HG02588 (cell line): ENCODE results near the gene KIRREL3.

Experiments used
- ATAC-seq: cut with Tn5 transposase; IDR thresholded peaks from one replicate; pipeline ENCODE4 v1.9.1; 2021; ENCODE audit warnings: mild to moderate bottlenecking, moderate library complexity; ENCODE audit not compliant: unreplicated experiment

KIRREL3 gene

DNA sequence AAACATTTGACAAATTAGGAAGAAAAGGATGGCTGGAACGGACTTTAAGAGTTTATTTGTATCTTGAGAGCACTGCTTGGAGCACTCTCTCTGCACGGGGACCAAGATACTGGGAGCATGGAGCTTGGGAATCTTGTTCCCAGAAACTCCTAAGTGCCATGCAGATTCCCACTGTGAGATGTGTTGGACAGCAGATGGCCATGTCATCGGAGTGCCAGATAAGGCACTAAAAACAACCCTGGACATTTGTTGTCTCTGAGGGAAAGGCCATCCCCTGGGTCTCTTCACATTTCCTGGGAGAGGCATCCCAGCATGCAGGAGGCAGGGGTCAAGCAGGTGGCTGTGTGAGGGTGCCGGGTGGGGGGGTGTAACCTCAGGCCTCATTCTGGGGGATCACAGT, 2.9 kb downstream of the KIRREL3 start:
- ATAC-seq, result no peak

DNA sequence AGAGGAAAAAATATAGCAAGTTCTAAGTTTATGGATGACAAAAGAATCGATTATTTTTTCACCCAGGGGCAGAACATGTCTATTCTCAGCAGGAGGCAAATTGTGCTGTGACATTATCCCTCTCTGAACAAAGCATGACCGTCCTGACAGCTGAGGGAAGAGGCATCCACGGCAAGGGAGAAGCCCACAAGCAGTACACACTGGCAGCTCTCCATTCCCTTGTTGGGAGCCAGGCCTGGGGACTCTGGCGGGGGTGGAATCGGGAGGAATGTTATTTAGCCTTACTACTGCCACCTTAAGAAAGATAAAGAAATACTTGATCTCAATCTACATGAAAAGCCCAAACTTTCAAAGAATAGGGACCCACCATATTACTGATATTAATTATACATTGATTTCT, 3.4 kb downstream of the KIRREL3 start:
- ATAC-seq, result no peak

DNA sequence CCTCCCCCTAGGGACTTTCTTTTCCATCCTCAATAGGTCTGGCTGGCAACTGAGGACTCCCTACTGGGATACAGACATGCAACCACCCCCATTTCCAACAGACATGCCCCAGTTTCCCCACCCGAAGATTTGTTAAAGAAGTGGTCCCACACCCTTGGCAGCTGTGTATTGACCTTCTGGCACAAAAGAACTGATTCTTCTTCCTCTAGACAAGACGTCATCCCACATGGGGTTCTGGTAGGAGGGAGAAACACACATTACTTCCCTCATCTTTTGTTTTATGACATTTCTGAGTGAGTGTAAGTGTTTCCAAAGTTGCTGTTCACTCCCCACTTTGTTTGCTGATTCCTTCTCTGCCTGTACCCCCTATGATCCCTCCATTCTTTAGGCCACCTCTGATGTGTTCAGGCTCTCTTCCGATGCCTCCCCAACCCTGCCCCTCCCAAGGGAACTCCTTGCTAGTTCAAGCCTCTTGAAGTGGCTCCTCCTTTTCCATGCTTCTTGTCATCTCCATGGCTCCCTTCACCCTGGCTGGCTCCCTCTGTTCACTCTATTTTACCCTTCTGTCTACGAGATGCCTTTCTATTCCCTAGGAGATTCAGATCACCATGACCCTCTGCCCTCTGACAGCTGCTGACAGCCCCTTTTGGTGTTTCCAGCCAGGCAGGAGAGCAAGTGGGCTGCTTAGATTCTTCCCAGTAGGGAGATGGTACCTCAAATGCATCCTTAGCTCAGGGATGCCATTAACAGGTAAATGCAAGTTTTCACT, 4.3 kb downstream of the KIRREL3 start:
- no peak for ATAC-seq

DNA sequence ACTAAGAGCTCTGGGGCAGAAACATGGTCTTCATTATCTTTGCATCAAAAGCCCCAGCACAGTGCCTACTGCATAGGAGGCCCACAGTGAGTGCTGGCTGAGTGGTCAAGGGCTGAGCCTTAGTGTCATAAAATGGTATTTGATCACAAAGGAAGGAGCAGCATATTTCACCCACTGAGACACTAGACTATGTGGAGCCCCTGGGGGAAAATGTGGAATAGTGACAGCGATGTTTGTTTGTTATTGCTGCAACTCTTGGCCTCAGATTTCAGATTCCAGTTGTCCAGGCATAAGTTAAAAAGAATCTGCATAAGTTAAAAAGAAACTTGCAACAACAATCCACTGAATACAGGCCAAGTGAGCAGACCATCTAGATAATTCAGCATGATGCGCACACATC, 7.0 kb downstream of the KIRREL3 start:
- ATAC-seq, result no peak

DNA sequence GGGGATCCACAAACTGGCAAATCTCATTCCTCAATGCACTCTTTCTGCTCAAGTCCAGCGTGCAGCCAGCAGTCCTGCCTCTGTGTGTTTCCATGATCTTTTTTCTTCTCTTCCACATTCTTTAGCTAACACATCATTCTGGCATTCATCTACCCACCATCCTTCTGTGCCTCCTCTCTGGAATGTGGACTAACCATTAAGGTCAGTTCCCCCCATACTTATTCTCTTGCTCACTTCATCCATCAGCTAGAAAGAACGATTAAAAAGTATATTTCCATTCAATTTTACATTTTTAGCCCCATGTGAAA, 7.8 kb downstream of the KIRREL3 start:
- no peak for ATAC-seq

DNA sequence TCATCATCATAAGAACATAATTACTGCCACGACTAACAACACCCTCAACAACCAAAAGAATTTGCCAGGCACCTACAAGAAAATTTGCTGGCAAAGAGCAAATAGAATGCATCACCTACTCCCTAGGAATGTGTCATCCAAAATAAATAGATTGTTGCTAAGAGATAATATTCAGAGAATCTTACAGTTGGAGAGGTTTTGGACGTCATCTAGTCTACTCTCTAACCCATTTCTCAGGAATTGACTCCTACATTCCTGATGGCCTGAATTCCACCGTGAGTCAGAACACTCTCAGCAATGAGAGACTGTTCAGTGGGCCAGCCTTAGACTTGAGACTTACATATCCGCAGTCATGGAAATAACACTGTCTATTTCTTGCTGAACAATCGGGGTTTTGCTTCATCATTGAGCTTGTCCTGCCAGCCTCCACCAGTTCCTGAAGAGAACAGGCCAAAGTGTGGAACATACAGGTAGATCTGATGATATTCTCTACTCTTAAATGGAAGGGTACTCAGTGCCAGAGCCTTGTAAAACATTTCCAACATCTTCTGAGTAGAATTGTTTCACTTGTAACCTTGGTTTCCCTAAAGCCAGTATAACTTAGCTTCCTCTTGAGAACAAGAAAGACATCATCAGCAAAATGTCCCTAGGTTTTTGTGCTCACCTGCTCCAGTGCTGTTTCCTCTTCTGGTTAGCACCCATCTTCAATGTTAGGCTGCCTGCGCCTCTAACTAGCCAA, 8.3 kb downstream of the KIRREL3 start:
- no peak for ATAC-seq

DNA sequence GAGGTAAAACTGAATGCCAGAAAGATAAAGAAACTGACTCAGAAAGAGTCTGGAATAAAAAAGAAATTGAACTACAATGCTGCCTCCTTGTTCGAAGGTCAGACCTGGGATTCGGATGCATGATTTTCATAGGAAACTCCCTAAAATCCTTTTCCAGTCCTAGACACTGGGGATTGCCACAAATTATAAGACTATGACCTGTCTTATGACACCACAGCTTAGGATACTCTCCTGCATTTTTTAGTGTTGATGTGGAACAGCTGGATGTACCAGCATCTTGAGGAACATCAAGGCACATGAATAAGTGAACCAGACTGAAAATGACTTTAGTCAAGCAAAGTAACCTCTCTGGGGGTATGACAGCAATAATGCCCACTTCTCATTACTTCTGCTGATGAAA, 9.0 kb downstream of the KIRREL3 start:
- no peak for ATAC-seq

DNA sequence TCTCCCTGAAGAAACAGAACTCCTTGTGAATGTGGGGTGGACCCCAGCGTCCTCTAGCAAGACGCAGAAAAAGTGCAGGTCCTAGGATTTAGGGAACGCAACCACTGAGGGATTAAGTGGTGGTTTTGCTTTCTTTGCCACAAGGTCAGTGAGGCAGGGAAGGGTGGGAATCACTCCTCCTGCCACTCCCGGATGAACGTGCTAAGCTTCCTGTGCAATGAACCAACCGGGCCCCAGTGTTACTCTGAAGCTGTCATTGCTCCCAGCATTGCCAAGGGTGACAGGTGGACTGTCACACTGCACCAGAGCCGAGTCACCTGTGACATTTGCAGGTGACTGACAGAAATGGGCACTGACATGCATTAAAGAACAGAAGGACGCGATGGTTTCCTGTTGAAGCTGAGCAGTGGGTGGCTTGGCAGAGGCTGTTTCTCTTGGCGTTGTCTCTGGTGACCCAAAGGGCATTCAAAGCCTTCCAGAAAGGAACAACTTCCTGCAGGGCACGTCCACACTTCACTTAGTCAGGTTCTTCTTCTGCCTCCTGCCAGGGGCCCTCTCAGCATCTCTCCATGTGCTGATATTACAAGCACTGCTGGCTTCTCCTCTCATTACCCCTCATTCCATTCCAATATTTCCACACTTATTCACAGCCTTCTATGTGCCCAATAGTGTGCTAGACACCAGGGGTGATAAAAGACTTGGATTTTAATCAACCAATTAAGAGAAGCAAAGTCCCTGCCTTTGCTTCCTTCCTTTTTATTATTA, 9.7 kb downstream of the KIRREL3 start:
- no peak for ATAC-seq

DNA sequence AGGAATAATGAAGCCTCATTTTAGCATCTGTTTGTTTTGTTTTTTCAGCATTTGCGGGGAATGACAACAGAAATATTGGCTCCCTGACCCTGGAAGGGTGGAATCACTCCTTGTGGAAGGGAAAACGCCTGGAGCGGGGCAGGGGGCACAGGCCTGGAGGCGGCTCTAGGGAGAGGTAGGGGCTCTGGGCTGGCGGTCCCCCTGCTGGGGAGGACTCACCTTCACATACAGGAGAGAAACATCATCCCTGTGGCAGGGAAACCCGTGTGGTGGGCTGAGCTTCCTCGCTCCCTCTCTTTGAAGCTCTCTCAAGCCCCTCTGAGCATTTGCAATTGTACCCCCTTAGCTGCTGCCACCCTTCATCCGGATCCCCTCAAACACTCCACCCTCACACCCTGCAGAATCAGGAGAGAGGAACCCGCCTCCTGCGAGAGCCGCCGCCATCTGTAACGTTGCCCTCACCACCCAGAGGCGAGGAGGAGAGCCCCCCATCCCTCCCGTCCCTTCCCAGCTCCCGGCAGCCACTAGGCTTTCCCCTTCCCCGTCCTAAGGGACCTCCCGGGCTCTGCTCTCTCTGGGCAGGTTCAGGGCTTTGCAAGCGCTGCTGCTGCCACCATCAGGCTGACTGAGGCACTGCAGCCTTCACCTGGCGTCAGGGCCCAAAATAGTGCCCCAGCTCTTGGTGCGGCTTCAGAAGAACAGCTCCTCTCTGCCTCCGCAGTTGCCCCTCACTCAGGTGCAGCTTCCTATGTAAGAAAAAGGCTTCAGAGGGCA, 10.4 kb downstream of the KIRREL3 start:
- ATAC-seq, result peak; percentile 74

DNA sequence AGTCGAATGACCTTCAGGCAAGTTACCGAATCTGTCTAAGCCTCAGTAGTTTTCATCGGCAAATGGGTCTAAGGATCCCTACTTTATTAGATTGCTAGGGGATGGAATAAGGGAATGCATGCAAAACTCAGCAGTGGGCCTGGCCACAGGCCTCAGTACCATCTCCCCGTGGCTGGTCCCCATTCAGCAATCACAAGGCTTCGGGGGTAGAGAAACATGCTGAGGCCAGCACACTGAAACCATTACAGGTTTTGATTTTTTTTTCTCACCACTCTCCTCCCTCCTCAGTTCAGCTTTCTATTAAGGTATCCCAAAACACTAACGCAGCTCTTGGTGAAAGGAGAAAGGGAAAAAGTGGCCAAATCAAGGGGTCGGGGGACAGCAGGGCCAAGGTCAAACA, 11.9 kb downstream of the KIRREL3 start:
- no peak for ATAC-seq

DNA sequence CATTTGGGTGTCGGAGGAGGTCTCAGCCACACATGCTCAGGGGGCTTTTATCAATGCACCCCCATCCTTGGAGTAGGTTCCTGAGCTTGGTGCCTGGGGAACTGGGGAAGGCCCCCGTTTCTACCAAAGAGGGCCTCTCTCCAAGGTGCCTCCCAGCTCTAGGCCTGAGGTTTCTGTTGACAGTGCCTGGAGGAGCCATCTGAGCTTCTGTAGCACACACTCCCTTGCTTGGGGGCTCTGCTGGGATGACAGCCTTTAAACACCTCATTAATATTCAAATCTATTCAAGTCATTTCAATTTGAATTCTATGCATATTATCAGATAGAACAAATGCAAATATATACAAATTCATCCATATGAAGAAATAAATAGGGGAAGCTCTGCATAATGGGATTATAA, 18.9 kb downstream of the KIRREL3 start:
- ATAC-seq, result no peak

DNA sequence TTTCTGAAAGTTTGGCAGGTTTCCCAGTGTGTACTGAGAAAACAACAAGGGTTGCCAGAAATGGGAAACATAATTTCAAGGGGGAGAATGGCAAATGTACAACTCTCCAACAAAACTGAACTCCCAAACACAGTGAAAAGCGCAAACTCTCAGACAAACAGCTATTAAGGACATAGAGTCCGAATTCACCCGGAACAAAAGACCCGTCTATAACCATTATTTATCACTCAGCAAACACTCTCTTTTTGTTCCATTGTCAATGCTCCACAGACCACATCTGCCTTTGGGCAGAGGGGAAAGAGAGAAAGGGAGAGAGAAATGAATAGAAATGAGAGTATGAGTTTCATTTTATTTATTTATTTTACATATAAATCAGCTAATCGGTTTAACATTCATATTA, 21.7 kb downstream of the KIRREL3 start:
- no peak for ATAC-seq

DNA sequence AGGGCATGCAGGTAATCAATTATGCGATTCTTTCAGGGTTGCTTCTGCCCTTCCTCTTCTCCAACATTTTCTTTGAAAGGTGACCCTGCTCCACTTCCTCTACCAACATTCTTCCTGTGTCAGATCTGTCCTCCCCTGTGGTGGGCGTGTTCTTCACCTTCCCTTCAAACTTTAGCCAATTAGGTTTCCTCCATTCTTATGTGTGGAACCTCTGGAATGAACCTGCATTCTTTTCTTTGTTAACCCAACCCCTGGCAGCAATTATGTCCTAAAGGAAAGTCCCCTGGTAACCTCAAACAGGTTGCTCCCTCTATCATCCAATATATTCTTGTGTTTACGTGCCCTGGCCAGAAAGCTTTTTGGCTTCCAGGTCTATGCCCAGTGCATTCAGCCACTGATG, 22.4 kb downstream of the KIRREL3 start:
- no peak for ATAC-seq

DNA sequence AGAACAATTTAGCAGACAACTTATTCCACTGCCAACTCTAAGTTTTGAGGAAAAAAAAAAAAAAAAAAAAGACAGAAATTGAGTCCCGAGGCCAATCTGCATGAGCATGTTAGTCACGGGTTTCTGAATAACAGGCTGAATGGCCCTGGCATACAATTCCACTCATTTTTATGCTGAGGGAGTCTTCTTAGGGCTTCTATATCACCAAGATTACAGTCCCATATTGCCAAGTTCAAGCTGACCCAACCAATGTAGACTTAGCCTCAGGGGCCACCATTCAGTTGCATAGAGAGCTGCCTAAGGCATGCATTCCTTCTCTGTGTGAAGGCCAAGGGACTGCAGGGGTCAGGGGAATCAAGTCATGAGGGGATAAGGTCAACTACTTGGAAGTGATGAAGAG, 27.5 kb downstream of the KIRREL3 start:
- ATAC-seq, result no peak

DNA sequence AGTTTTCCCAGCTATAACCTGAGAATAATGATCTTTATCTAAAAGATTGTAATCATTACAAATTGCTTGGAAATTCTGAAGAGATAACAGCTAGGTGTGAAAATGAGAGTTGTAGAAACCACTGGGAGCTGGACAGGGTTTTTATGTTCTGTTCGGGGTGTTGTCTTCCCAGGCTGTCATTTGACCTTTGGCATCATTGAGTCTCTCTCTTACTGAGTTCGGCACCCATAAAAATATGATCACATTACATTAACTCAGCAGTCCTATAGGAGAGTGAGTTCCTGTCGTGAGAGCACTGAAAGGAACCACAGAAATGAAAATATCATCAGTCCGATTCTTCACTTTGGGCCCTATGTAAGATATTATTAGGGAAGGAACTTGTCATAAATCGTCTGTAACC, 29.3 kb downstream of the KIRREL3 start:
- no peak for ATAC-seq

DNA sequence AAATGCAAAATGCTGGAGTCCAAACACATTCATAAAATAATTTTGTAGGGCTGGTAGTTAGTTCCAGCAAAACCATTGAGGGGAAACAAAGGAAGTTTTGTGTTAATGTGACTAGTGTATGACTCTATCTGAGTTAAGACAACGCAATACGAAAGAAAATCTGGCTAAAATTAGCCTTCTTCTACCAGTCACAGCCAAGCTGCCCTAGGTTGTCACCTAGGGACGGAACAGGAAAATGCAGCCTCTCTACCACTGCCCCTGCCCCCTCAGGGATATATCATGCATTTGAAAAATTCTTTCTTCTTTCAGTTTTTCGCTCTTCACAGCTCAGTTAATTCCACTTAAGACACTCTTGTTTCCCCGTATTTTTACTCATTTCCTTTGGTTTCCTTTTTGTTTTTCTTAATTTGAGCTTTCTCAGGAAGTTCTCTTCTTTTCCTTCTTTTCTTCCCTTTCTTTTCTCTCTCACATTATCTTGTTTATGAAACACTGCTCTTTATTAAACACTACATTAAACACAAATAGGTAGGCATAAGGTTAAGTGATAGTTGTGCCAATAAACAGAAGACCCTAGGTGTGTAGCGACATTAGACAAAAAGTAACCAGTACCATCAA, 30.6 kb downstream of the KIRREL3 start:
- ATAC-seq, result peak; percentile 69

DNA sequence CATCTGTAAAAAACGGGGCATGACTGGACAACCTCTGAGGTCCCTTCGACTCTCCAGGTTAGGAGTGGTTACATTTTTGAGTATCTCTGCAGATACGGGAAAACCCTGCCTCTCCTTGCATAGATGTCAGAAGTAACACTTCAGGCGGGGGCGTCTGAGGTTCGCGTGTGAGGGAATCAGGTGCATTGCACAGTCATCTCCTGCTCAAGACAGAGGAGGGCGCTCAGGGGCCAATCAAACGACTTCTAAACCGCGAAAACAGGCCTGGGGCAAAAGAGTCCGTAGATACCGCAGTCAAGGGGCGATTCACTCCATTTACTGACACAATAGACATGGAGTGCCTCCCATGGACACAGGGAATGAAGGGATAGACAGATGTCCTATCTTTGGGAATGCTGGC, 31.7 kb downstream of the KIRREL3 start:
- peak; percentile 58 for ATAC-seq

DNA sequence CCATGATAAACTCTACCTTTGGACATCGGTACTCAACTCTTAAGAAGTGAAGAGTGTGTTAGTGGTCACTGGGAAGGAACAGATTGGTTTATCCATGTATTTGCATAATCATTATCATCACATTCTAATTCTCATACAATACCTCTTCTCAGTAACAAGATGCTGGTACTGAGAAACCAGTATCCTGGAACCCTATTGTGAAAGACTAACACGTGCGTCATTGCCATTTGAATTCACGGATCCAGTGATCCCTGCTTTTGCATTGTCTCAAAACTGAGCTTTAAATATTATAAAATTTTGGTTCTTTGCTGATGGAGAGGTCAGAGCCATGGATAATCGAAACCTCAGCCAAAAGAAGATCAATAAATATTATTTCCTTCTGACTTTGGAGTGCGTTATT, 35.2 kb downstream of the KIRREL3 start:
- ATAC-seq, result no peak

DNA sequence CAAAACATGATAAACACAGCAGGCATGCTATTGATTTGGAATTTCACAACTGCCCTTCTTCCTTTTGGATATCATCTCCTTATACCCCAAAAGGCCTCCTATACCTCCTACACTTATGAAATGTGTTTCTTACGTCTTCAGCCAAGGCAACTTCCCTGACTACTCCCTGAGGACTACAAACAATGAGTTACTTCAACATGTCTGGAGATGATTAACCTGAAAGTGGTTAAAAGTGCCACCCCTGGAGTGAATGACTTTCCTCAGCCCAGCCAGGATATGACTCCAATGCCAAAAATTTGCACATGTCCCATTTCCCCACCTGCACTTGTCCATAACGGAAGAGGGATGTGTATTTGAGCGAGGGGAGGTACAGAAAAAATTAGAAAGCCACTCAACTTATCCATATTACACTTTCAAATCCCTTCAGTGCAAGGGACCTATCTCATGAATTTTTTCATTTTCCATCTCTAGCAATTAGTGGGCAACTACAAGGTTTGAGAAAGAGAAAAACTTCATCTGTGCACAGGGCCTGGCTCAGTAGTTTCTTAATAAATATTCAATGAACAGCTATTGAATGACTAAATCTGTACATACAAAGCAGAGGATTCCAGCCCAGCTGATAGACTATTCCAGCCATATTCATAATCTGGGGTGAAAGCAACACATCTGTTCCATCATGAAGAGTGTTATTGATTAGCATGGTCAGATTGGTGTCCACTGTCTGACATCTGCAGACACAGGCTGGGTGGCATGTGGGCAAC, 36.8 kb downstream of the KIRREL3 start:
- ATAC-seq, result no peak

DNA sequence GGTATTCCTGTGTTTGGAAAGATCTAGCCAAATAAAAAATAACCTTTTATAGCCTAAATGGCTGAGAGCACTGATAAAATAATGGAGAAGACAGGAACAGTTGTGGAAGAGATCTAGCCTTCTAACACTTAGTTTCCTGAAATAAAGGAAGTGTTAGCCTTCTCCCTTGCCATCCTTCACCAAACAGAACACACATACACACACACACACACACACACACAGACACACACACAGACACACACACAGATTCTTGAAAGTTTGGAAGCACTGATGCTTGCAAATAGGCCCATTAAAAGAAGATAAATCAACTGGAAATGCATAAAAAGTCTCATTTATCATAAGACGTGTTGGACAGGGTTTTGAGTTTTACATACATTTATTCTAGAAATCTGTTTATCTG, 37.5 kb downstream of the KIRREL3 start:
- no peak for ATAC-seq
